PC-3 (cell line): ENCODE data around the gene FRMD4B. TPM values are rescaled to one million over a fixed set of nuclear protein-coding genes. Genes with fewer than 3 reads are reported as not detected.
"Not testable (repeated sequence)": the region's sequence is repeated elsewhere in the genome, so short reads cannot be mapped to it uniquely, and the experiment has no call there.

Experiments
- ATAC-seq: fragments of 200-7000 bp; cut with Tn5 transposase; 2 replicates; pipeline ENCODE4 v1.9.1; 2020; ENCODE audit warnings: mild to moderate bottlenecking, moderate library complexity
- BruUV-seq: library from RNA; stranded (reverse); fragments of 400-500 nt; replicated peaks from 2 replicates; lab custom pipeline; 2021; lab: Mats Ljungman, UMichigan
- CTCF ChIA-PET: fragments of 300-600 bp; sonication (Branson Sonifier 250); formaldehyde crosslinking; loops from one replicate; lab custom pipeline; 2022; ENCODE audit warnings: antibody characterized with exemption; lab: Charles Lee
- POLR2A ChIA-PET: fragments of 300-600 bp; sonication (Branson Sonifier 250); formaldehyde crosslinking; loops from one replicate; lab custom pipeline; 2022; ENCODE audit warnings: antibody characterized with exemption; ENCODE audit not compliant: unreplicated experiment; lab: Charles Lee
- DNase-seq: peaks from one replicate; pipeline ENCODE4 v3.0.0-alpha.2; 2015
- H2AFZ ChIP-seq: fragments of 300-600 bp; sonication (generic); 2 replicates; pipeline ENCODE4 v1.6.0; 2016; ENCODE audit warnings: antibody characterized with exemption, low read length
- H3F3A ChIP-seq: fragments of 300-600 bp; sonication (generic); one replicate; pipeline ENCODE4 v1.6.0; 2017; ENCODE audit warnings: antibody characterized with exemption, low read length, control low read depth, mild to moderate bottlenecking; ENCODE audit not compliant: unreplicated experiment
- H3K27ac ChIP-seq: fragments of 300-600 bp; sonication (generic); 2 replicates; pipeline ENCODE4 v1.5.1; 2016; ENCODE audit warnings: mild to moderate bottlenecking, low read length
- H3K27me3 ChIP-seq: fragments of 300-600 bp; sonication (generic); 2 replicates; pipeline ENCODE4 v1.6.1; 2016; ENCODE audit warnings: low read length, mixed read lengths
- H3K36me3 ChIP-seq: fragments of 300-600 bp; sonication (generic); 2 replicates; pipeline ENCODE4 v1.6.1; 2016; ENCODE audit warnings: low read depth, mixed run types, low read length, mixed read lengths
- H3K4me1 ChIP-seq: fragments of 300-600 bp; sonication (generic); 2 replicates; pipeline ENCODE4 v1.5.1; 2016; ENCODE audit warnings: low read length; ENCODE audit not compliant: insufficient read depth
- H3K4me2 ChIP-seq: fragments of 300-600 bp; sonication (generic); 2 replicates; pipeline ENCODE4 v1.6.0; 2016; ENCODE audit warnings: low read length
- H3K4me3 ChIP-seq: fragments of 300-600 bp; sonication (generic); 2 replicates; pipeline ENCODE4 v1.5.1; 2016; ENCODE audit warnings: mild to moderate bottlenecking, low read length, mixed read lengths
- H3K79me2 ChIP-seq: fragments of 300-600 bp; sonication (generic); 2 replicates; pipeline ENCODE4 v1.6.1; 2017; ENCODE audit warnings: low read length, mixed read lengths
- H3K9ac ChIP-seq: fragments of 300-600 bp; sonication (generic); 2 replicates; pipeline ENCODE4 v1.6.0; 2016; ENCODE audit warnings: mild to moderate bottlenecking, low read length
- H3K9me2 ChIP-seq: fragments of 300-600 bp; sonication (generic); replicated peaks from 2 replicates; pipeline ENCODE4 v1.6.1; 2016; ENCODE audit warnings: mixed run types, low read length, mixed read lengths
- H3K9me3 ChIP-seq: fragments of 300-600 bp; sonication (generic); 2 replicates; pipeline ENCODE4 v1.6.1; 2016; ENCODE audit warnings: low read length, mixed read lengths
- H4K20me1 ChIP-seq: fragments of 300-600 bp; sonication (generic); 2 replicates; pipeline ENCODE4 v1.6.1; 2016; ENCODE audit warnings: low read length, mixed read lengths
- EZH2 ChIP-seq: fragments of 300-600 bp; sonication (generic); IDR thresholded peaks from one replicate; pipeline ENCODE4 v1.6.1; 2017; ENCODE audit warnings: antibody characterized with exemption, mild to moderate bottlenecking, low read length; ENCODE audit not compliant: unreplicated experiment
- EZH2phosphoT487 ChIP-seq: fragments of 300-600 bp; sonication (generic); IDR thresholded peaks from 2 replicates; pipeline ENCODE4 v1.6.1; 2018; ENCODE audit warnings: mild to moderate bottlenecking, antibody characterized with exemption, low read length, borderline replicate concordance
- intact Hi-C: fragments of 100-400 bp; cut with micrococcal nuclease; formaldehyde crosslinking; loops from 2 replicates; pipeline ENCODE4 v1.9.0; 2023
- total RNA-seq: library from RNA; depleted of rRNA; stranded (reverse); fragments of >200 nt; gene quantifications from 2 replicates; pipeline ENCODE4 v1.2.3, GENCODE V29; 2014
- TF ChIP-seq, protein P1 (sequence below): fragments of 300-600 bp; sonication (generic); conservative IDR thresholded peaks from 2 replicates; pipeline ENCODE4 v1.5.1; 2017; ENCODE audit warnings: antibody characterized with exemption, low read depth, mild to moderate bottlenecking, low read length

The FRMD4B gene
- total RNA-seq, 1 experiment from 2014 or later = 5.7 TPM

GRCh38 chr3:69324362-69325025 lies 61.4 kb downstream of the FRMD4B start:
- no TSS peak for BruUV-seq
- CTCF ChIA-PET = no interaction called here
- POLR2A ChIA-PET = no interaction called here
- no peaks in the 10 kb centered on the region for H3K79me2 ChIP-seq
- H3K27me3 ChIP-seq = no peaks in the 10 kb centered on the region
- H3K9ac ChIP-seq = no peak overlapping the region
- no peaks in the 10 kb centered on the region for H3F3A ChIP-seq
- no peaks in the 10 kb centered on the region for H3K9me2 ChIP-seq
- H3K9me3 ChIP-seq = no peaks in the 10 kb centered on the region
- no peaks in the 10 kb centered on the region for H4K20me1 ChIP-seq
- H2AFZ ChIP-seq = no peak overlapping the region
- no peaks in the 10 kb centered on the region for H3K36me3 ChIP-seq
- no peak overlapping the region for H3K4me2 ChIP-seq
- H3K4me1 ChIP-seq = no peaks in the 10 kb centered on the region
- DNase-seq (peak; percentile 7), ATAC-seq (no peak)
- H3K4me3 ChIP-seq = no peak overlapping the region
- intact Hi-C loops = loop anchor here (5.0 kb wide), 1 partner anchor 348 kb away; no protein-coding TSS in a partner anchor
- TF ChIP-seq EZH2phosphoT487 (no peak), EZH2 (no peak)
- TF ChIP-seq, protein P1, sequence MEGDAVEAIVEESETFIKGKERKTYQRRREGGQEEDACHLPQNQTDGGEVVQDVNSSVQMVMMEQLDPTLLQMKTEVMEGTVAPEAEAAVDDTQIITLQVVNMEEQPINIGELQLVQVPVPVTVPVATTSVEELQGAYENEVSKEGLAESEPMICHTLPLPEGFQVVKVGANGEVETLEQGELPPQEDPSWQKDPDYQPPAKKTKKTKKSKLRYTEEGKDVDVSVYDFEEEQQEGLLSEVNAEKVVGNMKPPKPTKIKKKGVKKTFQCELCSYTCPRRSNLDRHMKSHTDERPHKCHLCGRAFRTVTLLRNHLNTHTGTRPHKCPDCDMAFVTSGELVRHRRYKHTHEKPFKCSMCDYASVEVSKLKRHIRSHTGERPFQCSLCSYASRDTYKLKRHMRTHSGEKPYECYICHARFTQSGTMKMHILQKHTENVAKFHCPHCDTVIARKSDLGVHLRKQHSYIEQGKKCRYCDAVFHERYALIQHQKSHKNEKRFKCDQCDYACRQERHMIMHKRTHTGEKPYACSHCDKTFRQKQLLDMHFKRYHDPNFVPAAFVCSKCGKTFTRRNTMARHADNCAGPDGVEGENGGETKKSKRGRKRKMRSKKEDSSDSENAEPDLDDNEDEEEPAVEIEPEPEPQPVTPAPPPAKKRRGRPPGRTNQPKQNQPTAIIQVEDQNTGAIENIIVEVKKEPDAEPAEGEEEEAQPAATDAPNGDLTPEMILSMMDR = peak; percentile 44
- no peak overlapping the region for H3K27ac ChIP-seq

GRCh38 chr3:69323941-69324340 lies 61.9 kb downstream of the FRMD4B start:
- BruUV-seq = no TSS peak
- no peaks in the 10 kb centered on the region for H3K9me2 ChIP-seq
- no peaks in the 10 kb centered on the region for H3K79me2 ChIP-seq
- H3K9ac ChIP-seq = no peak overlapping the region
- no peak for TF ChIP-seq EZH2phosphoT487
- TF ChIP-seq EZH2 = no peak
- TF ChIP-seq, protein P1 = no peak
- ChIA-PET POLR2A (no interaction called here), CTCF (no interaction called here)
- no peaks in the 10 kb centered on the region for H3K36me3 ChIP-seq
- H3K27me3 ChIP-seq = no peaks in the 10 kb centered on the region
- DNase-seq (no peak), ATAC-seq (no peak)
- intact Hi-C loops = no loop called here
- no peaks in the 10 kb centered on the region for H3K9me3 ChIP-seq
- no peak overlapping the region for H2AFZ ChIP-seq
- H4K20me1 ChIP-seq = no peaks in the 10 kb centered on the region
- H3K4me2 ChIP-seq = no peak overlapping the region
- H3K4me3 ChIP-seq = no peak overlapping the region
- H3K27ac ChIP-seq = no peak overlapping the region
- H3F3A ChIP-seq = no peaks in the 10 kb centered on the region
- H3K4me1 ChIP-seq = no peaks in the 10 kb centered on the region

GRCh38 chr3:69322512-69322911 lies 63.4 kb downstream of the FRMD4B start:
- H3K27ac ChIP-seq, BruUV-seq, H3F3A ChIP-seq, CTCF ChIA-PET, H3K4me3 ChIP-seq, ATAC-seq, DNase-seq, intact Hi-C loops, H3K36me3 ChIP-seq, H3K9me3 ChIP-seq, H3K4me2 ChIP-seq, POLR2A ChIA-PET, H3K27me3 ChIP-seq, H3K79me2 ChIP-seq, H3K4me1 ChIP-seq, H3K9ac ChIP-seq, H3K9me2 ChIP-seq, H4K20me1 ChIP-seq, H2AFZ ChIP-seq: not testable (repeated sequence)
